ENCODE data around the gene WTIP.
"Not testable (repeated sequence)": the region's sequence is repeated elsewhere in the genome, so short reads cannot be mapped to it uniquely, and the experiment has no call there.

The WTIP gene

GRCh38 chr19:34504273-34504808 lies 22.8 kb downstream of the WTIP start:
- DNase-seq: no peak

GRCh38 chr19:34504809-34505291 lies 23.3 kb downstream of the WTIP start:
- no peak for DNase-seq

- no peak for DNase-seq
Observed at GRCh38 chr19:34505321-34506025, 23.9 kb downstream of the WTIP start.

- DNase-seq: no peak
Observed at GRCh38 chr19:34506026-34506370, 24.4 kb downstream of the WTIP start.

GRCh38 chr19:34507414-34508067 lies 26.0 kb downstream of the WTIP start:
- DNase-seq: peak; percentile 36

- DNase-seq: no peak
Observed at GRCh38 chr19:34508540-34508939, 27.0 kb downstream of the WTIP start.

- DNase-seq: not testable (repeated sequence)
Observed at GRCh38 chr19:34510904-34511303, 29.3 kb downstream of the WTIP start.

GRCh38 chr19:34512254-34512822 lies 30.8 kb downstream of the WTIP start:
- DNase-seq: no peak

- DNase-seq: no peak
Observed at GRCh38 chr19:34513767-34514166, 32.2 kb downstream of the WTIP start.

GRCh38 chr19:34519602-34520001 lies 38.0 kb downstream of the WTIP start:
- no peak for DNase-seq

- no peak for DNase-seq
Observed at GRCh38 chr19:34523408-34523807, 41.9 kb downstream of the WTIP start.

- DNase-seq: no peak
Observed at GRCh38 chr19:34525001-34525400, 43.4 kb downstream of the WTIP start.

GRCh38 chr19:34534206-34534605 lies 52.6 kb downstream of the WTIP start:
- no peak for DNase-seq

- DNase-seq: no peak
Observed at GRCh38 chr19:34539396-34539795, 57.8 kb downstream of the WTIP start.

- no peak for DNase-seq
Observed at GRCh38 chr19:34540811-34541557, 59.4 kb downstream of the WTIP start.

GRCh38 chr19:34549833-34550232 lies 68.3 kb downstream of the WTIP start:
- DNase-seq: no peak

GRCh38 chr19:34555447-34555846 lies 73.9 kb downstream of the WTIP start:
- DNase-seq: no peak

GRCh38 chr19:34556488-34556887 lies 74.9 kb downstream of the WTIP start:
- peak; percentile 13 for DNase-seq

GRCh38 chr19:34559045-34559444 lies 77.5 kb downstream of the WTIP start:
- DNase-seq: no peak

GRCh38 chr19:34560229-34560628 lies 78.7 kb downstream of the WTIP start:
- no peak for DNase-seq
